ENCODE results near the gene CRY2.

The CRY2 gene

GRCh38 chr11:45864041-45864440 lies 16.8 kb downstream of the CRY2 start:
- no peak for TF ChIP-seq CTCF (IDR thresholded peaks at IDR 0.05)

- no peak for TF ChIP-seq CTCF (IDR thresholded peaks at IDR 0.05)
These were observed 22.3 kb downstream of the CRY2 start for GRCh38 chr11:45869551-45869950.

DNA sequence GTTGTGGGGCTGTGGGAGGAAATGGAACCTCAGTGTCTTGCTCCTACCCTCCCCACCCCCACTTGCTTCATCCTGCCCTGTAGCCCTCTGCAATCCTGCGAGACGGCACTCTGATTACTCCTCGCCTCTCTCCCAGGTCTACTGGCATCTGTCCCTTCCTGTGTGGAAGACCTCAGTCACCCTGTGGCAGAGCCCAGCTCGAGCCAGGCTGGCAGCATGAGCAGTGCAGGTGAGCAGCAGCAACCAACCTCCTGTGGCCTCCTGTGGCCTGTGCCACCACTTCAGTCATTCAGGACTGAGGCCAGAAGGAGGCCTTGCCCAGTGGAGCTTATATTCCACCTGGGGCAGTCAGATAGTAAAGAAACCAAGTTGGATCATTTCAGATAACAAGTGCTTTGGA lies 23.4 kb downstream of the CRY2 start:
- TF ChIP-seq CTCF (IDR thresholded peaks at IDR 0.05), result no peak

GRCh38 chr11:45871638-45872037 lies 24.4 kb downstream of the CRY2 start:
- no peak for TF ChIP-seq CTCF (IDR thresholded peaks at IDR 0.05)

- peak; percentile 69 for TF ChIP-seq CTCF (IDR thresholded peaks at IDR 0.05)
These were observed 25.5 kb downstream of the CRY2 start for GRCh38 chr11:45872651-45873356.

- TF ChIP-seq CTCF (IDR thresholded peaks at IDR 0.05), result no peak
These were observed 29.1 kb downstream of the CRY2 start for GRCh38 chr11:45876401-45876800.

- TF ChIP-seq CTCF (IDR thresholded peaks at IDR 0.05), result no peak
These were observed 29.9 kb downstream of the CRY2 start for GRCh38 chr11:45877221-45877620.

- TF ChIP-seq CTCF (IDR thresholded peaks at IDR 0.05), result no peak
These were observed 30.6 kb downstream of the CRY2 start for GRCh38 chr11:45877845-45878244.

Measured in LNCAP (cell line).